AG09319 (cell line): ENCODE measurements around the gene SIRT5.

Source experiments
- DNase-seq: peaks from one replicate; pipeline ENCODE4 v3.0.0-alpha.2; 2010; ENCODE audit warnings: low read depth; ENCODE audit errors: extremely low read depth
- CTCF ChIP-seq: IDR thresholded peaks from 2 replicates; pipeline ENCODE4 v1.5.1; 2011; ENCODE audit warnings: low read depth, mild to moderate bottlenecking, inconsistent platforms, low read length, moderate library complexity

SIRT5 gene

GRCh38 chr6:13538600-13538999, 35.8 kb upstream of the SIRT5 start:
- no peak for DNase-seq
- no peak for TF ChIP-seq CTCF

GRCh38 chr6:13539572-13539971, 34.8 kb upstream of the SIRT5 start:
- no peak for DNase-seq
- TF ChIP-seq CTCF = no peak

- no peak for TF ChIP-seq CTCF
- DNase-seq = no peak
Observed at GRCh38 chr6:13541496-13541895, 32.9 kb upstream of the SIRT5 start.

DNA sequence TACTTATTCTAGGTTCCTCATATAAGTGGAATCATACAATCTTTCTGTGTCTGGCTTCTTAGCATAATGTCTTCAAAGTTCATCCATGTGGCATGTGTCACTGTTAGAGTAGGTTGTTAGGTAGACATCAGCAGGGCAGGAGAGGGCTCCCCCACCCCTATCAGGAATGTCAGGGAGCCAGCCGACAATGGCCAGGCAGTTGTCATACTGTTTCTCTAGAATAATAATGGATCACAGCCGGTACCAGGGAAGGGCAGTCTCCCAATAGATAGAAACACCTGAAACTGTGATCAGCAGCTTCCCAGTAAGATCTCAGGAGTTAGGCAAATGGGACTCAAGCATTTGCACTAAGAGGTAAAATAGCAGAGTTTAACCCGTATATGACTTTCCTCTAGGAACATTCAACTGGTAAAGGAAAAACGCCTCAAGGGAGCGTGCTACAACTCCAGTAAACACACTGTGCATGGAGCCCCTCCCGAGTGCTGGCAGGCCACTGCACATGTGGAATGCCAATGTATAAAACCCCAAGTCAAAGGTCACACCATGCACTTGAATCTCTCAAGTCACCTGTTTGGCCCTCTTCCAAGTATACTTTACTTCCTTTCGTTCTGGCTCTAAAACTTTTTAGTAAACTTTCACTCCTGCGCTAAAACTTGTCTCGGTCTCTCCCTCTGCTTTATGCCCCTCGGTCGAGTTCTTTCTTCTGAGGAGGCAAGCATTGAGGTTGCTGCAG, 29.8 kb upstream of the SIRT5 start:
- DNase-seq = no peak
- no peak for TF ChIP-seq CTCF

DNA sequence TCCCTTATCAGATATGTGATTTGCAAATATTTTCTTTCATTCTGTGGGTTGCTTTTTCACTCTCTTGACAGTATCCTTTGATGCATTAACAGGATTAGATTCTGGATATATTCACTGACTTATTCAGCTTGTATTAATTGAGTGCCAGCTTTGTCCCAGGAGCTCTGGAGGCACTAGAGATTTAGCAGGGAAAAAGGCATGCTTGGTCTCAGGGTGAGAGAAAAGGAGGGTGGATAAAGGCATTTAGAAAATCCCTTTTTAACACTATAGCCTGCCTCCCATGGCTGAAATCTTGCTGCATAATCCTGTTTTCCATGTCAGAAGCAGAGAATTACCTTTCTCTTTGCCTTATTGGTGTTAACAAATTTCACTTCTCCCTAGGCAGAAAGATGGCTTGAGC, 28.5 kb upstream of the SIRT5 start:
- TF ChIP-seq CTCF = no peak
- DNase-seq = no peak

GRCh38 chr6:13548500-13549210, 25.7 kb upstream of the SIRT5 start:
- no peak for DNase-seq
- TF ChIP-seq CTCF = no peak

DNA sequence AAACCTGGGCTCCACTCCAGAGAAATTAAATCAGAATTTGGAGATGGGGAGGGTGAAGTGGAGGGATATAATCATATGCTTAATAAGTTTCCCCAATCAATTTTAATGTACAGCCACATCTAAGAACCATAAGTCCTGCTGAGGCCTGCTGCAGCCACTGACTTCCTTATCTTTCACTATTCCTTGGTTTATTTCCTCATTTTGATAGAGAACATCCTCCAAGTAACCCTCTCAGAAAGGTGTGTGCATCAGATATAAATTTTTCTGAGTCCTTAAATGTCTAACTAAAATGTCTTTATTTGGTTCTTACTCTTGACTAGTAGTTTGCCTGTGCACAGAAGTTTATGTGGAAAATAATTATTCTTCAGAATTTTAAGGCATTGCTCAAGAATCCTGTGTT, 23.7 kb upstream of the SIRT5 start:
- no peak for DNase-seq
- no peak for TF ChIP-seq CTCF
